Skeletal muscle satellite cell (primary cell): ENCODE data around the gene WHRN.

ENCODE experiments used
- H3K27me3 ChIP-seq: 2 replicates; pipeline ENCODE4 v1.7.0; 2013; ENCODE audit warnings: low read length; ENCODE audit not compliant: control insufficient read depth, insufficient read depth
- H3K36me3 ChIP-seq: 2 replicates; pipeline ENCODE4 v1.7.0; 2013; ENCODE audit warnings: mild to moderate bottlenecking, control low read depth, low read length; ENCODE audit not compliant: insufficient read depth
- H3K4me1 ChIP-seq: 2 replicates; pipeline ENCODE4 v1.7.0; 2013; ENCODE audit warnings: low read length; ENCODE audit not compliant: control insufficient read depth, insufficient read depth
- H3K4me2 ChIP-seq: 2 replicates; pipeline ENCODE4 v1.7.0; 2013; ENCODE audit warnings: mild to moderate bottlenecking, low read length
- H3K4me3 ChIP-seq: 2 replicates; pipeline ENCODE4 v1.7.0; 2013; ENCODE audit warnings: low read length
- H3K9ac ChIP-seq: 2 replicates; pipeline ENCODE4 v1.7.0; 2013; ENCODE audit warnings: mild to moderate bottlenecking, low read depth, low read length, moderate library complexity
- H3K9me3 ChIP-seq: replicated peaks from 2 replicates; pipeline ENCODE4 v1.7.0; 2013; ENCODE audit warnings: mild to moderate bottlenecking, control low read depth, low read length

Gene WHRN

DNA sequence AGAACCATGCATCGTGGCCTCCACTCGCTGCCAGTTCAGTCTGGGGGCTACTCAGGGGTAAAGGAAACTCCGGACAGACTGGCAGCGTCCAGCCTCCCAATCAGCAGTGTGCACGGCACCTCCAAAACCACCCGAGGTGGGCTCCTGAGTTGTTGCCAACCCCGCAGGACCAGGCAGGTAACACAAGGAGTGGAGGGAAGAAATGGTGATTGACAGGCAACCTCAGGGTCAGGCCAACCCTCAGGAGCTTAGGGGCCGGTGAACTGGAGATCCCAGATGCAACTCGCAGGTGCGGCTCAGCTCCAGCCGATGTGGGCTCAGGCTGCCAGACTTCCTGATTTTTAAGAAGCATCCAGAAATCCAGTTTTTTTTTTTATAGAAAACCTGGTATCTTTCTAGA is 80.1 kb downstream of the WHRN start:
- H3K9ac ChIP-seq: no peak overlapping the region
- no peaks in the 10 kb centered on the region for H3K36me3 ChIP-seq
- H3K4me1 ChIP-seq: no peaks in the 10 kb centered on the region
- no peaks in the 10 kb centered on the region for H3K9me3 ChIP-seq
- peaks cover 66% of the 10 kb centered on the region for H3K27me3 ChIP-seq
- no peak overlapping the region for H3K4me3 ChIP-seq
- H3K4me2 ChIP-seq: no peak overlapping the region

DNA sequence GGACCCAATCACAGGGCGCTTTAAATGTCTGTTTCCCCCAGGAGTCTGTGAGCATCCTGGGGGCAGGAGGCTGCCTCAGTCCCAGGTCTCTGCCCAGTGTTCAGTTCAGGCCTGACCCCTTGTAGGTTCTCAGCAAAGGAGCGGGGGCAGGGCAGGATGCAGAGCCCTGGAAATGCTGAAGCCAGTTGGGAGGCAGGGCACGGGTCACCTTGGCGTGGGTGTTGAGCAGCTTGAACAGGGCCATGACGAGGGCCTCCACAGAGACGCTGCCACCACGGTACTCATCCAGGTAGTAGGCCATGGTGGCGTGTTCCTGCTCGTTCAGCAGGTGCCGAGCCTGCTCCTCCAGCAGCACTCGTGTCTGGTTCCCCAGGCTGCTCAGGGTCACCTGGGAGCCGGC is 81.1 kb downstream of the WHRN start:
- Histone ChIP-seq H3K27me3 (peaks cover 64% of the 10 kb centered on the region), H3K9me3 (no peaks in the 10 kb centered on the region), H3K4me2 (no peak overlapping the region), H3K9ac (no peak overlapping the region), H3K36me3 (no peaks in the 10 kb centered on the region), H3K4me1 (no peaks in the 10 kb centered on the region), H3K4me3 (no peak overlapping the region)

DNA sequence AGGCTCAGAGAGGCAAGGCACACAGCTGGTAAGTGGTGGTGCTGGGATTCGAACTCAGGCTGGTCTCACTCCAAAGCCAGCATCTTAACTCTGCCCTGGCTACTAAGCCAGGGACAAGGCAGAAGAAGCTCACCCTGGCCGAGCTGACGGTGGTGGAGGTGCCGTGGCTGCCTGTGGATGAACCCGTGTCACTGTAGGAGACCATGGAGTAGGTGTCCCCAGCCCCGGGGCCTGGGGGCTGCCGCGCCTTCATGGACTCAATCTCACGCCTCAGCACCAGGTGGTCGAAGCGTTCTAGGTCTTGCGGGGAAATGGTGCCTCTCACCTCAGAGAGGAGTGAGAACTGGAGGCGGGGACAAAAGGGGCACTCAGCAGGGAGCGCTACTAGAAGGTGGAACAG is 82.1 kb downstream of the WHRN start:
- Histone ChIP-seq H3K9ac (no peak overlapping the region), H3K9me3 (no peaks in the 10 kb centered on the region), H3K4me1 (no peaks in the 10 kb centered on the region), H3K36me3 (no peaks in the 10 kb centered on the region), H3K27me3 (peaks cover 62% of the 10 kb centered on the region), H3K4me2 (no peak overlapping the region), H3K4me3 (no peak overlapping the region)

DNA sequence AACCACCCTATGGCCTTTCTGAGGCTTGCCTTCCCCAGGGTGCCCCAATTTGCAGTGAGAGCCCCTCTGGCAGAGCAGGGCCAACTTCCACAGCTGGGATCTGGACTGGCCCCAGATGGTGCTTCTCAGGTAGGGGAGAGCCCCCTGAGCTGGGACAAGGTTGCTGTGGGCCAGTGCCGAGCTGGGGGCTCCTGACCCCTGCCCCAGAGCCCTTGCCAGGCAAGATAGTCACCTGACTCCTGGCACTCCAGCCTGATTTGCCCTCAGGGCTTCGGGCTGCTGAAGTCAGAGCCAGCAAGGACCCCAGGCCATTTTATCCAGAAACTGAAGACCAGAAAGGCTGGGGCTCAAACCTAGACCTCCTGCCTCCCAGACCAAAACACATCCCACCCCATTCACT is 84.1 kb downstream of the WHRN start:
- H3K9ac ChIP-seq: no peak overlapping the region
- peaks cover 53% of the 10 kb centered on the region for H3K27me3 ChIP-seq
- H3K4me3 ChIP-seq: no peak overlapping the region
- no peaks in the 10 kb centered on the region for H3K36me3 ChIP-seq
- no peak overlapping the region for H3K4me2 ChIP-seq
- no peaks in the 10 kb centered on the region for H3K9me3 ChIP-seq
- H3K4me1 ChIP-seq: peaks cover 7% of the 10 kb centered on the region

DNA sequence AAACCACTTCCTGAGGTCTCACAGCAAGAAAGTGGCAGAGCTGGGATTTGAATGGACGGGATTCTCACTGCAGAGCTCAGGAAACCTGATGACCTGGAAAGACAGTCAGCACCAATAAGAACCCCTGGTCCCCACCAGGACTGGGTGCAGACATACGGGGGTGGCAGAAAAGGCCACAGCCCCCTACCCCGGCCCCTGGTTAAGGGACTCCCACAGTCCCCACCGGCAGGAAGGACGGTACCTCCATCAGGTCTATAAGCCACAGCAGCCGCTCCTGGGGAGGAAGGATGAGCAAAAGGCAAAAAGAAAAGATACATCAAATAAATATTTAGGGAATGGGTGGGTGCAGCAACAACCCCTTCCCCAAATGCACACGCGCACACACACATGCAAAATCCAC is 85.5 kb downstream of the WHRN start:
- H3K4me3 ChIP-seq: no peak overlapping the region
- peaks cover 43% of the 10 kb centered on the region for H3K27me3 ChIP-seq
- H3K9me3 ChIP-seq: no peaks in the 10 kb centered on the region
- H3K36me3 ChIP-seq: no peaks in the 10 kb centered on the region
- no peak overlapping the region for H3K4me2 ChIP-seq
- H3K4me1 ChIP-seq: peaks cover 7% of the 10 kb centered on the region
- H3K9ac ChIP-seq: no peak overlapping the region

DNA sequence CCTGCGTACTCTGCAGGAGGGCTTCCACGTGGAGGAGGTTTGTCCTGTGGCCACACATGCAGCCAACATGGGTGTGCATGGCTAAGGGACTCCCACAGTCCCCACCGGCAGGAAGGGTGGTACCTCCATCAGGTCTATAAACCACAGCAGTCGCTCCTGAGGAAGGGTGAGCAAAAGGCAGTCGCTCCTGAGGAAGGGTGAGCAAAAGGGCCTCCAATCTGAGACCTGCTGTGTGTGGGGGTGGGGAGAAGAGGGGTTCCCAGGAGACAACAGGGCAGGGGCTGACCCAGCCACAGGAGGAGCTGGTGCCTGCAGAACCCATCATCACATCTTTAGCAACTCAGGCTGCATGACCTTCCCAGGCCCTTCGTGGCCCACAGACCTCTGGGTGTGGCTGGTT is 87.2 kb downstream of the WHRN start:
- Histone ChIP-seq H3K4me2 (no peak overlapping the region), H3K27me3 (peaks cover 35% of the 10 kb centered on the region), H3K9me3 (no peaks in the 10 kb centered on the region), H3K36me3 (no peaks in the 10 kb centered on the region), H3K4me1 (peaks cover 21% of the 10 kb centered on the region), H3K9ac (no peak overlapping the region), H3K4me3 (no peak overlapping the region)

DNA sequence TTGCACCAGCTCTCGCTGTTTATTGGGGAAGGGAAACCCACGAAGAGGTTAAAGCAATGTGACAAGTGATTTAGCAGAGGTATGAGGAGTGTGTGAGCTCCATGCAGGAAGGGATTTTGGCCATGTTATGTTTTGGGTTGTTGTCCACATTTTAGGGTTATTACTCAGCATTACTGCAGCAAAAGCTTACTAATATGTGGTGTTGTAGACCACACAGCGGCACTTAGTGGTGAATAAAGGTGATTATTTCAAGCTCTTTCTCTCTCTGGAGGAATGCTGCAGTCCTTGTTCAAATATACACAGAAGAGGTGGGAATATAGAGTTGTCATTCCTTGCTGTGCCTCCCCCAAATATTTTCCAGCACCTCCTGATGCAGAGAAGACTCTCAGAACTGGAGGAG is 87.8 kb downstream of the WHRN start:
- no peaks in the 10 kb centered on the region for H3K9me3 ChIP-seq
- H3K36me3 ChIP-seq: no peaks in the 10 kb centered on the region
- no peak overlapping the region for H3K9ac ChIP-seq
- peaks cover 21% of the 10 kb centered on the region for H3K4me1 ChIP-seq
- H3K27me3 ChIP-seq: peaks cover 31% of the 10 kb centered on the region
- H3K4me3 ChIP-seq: no peak overlapping the region
- no peak overlapping the region for H3K4me2 ChIP-seq

DNA sequence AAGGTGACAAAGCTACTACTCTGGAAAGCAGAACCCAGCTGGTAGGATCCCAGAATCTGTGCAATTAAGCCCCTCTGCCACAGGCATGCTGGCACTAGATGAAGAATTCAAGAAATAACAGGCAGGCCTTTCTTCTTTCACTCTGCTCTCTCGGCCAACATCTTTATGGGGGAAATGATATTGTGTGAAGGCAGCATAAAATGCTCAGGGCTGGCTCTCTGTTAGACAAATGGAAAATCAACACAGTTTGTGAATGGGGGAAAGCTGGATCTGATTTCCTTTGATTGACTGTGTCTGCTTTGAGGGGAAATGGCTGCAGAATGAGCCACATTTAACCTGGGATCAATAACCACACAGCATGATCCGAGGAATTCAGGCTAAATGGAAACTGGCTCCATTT is 88.4 kb downstream of the WHRN start:
- H3K9me3 ChIP-seq: no peaks in the 10 kb centered on the region
- no peaks in the 10 kb centered on the region for H3K36me3 ChIP-seq
- peaks cover 26% of the 10 kb centered on the region for H3K27me3 ChIP-seq
- no peak overlapping the region for H3K9ac ChIP-seq
- H3K4me2 ChIP-seq: no peak overlapping the region
- peaks cover 21% of the 10 kb centered on the region for H3K4me1 ChIP-seq
- H3K4me3 ChIP-seq: no peak overlapping the region

DNA sequence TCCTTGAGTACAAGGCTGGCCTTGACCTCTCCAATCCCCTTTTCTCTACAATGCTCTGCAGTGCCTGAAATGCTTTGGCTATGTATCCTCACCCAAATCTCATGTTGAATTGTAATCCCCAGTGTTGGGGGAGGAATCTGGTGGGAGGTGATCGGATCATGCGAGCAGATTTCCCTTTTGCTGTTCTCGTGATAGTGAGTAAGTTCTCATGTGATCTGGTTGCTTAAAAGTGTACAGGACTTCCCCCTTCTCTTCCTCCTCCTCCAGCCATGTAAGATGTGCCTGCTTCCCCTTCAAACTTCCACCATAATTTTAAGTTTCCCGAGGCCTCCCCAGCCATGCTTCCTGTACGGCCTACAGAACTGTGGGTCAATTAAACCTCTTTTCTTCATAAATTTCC is 89.0 kb downstream of the WHRN start:
- Histone ChIP-seq H3K27me3 (peaks cover 20% of the 10 kb centered on the region), H3K4me2 (no peak overlapping the region), H3K9ac (no peak overlapping the region), H3K4me3 (no peak overlapping the region), H3K9me3 (no peaks in the 10 kb centered on the region), H3K4me1 (peaks cover 21% of the 10 kb centered on the region), H3K36me3 (no peaks in the 10 kb centered on the region)

DNA sequence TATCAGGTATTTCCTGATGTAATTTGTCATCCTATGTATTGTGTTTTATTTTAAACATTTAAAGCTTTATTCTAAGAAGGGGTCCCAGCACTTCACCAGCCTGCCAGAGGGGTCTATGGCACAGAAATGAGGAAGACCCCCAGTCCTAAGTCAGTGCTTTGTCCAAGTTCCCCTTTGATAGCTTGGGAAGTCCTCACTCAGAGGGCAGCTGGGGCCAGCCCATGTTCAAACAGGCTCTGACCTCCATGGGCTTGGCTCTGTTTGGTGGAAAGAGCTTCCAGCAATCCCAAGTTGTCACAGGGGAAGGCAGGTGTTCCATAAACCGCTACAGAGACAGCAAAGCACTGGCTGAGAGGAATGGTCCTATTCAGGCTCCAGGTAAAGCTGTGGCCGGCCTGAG is 90.9 kb downstream of the WHRN start:
- Histone ChIP-seq H3K4me3 (no peak overlapping the region), H3K27me3 (peaks cover 5% of the 10 kb centered on the region), H3K36me3 (no peaks in the 10 kb centered on the region), H3K4me1 (peaks cover 21% of the 10 kb centered on the region), H3K9me3 (no peaks in the 10 kb centered on the region), H3K4me2 (peak overlapping the region; percentile 1), H3K9ac (peak overlapping the region; percentile 37)

DNA sequence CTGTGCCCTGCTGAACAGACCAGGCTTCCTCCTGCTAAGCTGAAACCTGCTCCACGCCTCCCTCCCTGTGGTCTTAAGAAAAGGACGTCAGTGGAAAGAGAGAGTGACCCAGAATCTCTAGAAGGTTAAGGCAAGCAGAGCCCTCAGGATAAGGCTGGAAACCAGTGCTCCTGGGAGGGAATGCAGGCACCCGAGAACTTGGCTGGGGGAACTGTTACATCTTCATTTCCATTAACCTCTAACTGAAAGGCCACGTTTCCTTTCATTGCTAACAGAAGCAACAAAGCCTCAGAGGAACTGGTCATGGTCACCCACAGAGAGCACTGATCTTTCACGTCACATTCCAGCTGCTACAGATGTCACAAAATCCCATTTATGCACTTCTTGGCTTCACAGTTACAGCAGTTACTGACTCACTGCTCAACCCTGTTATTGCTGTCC is 91.4 kb downstream of the WHRN start:
- Histone ChIP-seq H3K36me3 (no peaks in the 10 kb centered on the region), H3K4me3 (no peak overlapping the region), H3K4me1 (peaks cover 21% of the 10 kb centered on the region), H3K9ac (peak overlapping the region; percentile 6), H3K9me3 (no peaks in the 10 kb centered on the region), H3K4me2 (peak overlapping the region; percentile 1), H3K27me3 (peaks cover under 1% of the 10 kb centered on the region)

DNA sequence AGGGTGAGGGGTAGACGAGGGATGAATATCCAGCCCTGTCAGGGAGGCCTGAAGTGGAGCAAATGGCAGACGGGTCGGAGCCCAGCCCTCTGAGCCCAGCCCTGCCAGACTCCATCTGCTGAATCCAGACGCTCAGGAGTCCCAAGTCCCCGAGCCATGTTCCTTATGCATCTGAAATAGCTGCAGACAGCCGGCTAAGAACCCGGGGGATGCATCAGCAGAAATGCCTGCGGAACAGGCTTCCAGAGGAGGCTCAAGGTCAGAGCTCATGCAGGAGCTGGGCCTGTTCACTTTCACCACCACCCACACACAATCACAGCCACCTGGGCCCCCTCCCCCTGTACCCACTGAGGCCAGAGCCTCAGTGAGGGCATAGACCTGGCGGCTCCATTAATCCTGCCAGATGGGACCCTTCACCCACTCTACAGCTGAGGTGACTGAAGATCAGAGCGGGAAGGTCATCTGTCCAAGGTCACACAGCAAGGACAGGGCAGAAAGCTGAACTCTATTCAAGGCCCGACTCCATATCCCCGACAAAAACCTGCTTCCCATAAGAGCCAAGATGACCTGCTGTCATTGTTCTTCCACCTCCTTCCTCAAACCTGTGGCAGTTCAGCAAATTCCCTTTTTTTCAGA is 93.1 kb downstream of the WHRN start:
- peaks cover 14% of the 10 kb centered on the region for H3K4me1 ChIP-seq
- H3K9ac ChIP-seq: no peak overlapping the region
- no peaks in the 10 kb centered on the region for H3K27me3 ChIP-seq
- no peaks in the 10 kb centered on the region for H3K9me3 ChIP-seq
- no peak overlapping the region for H3K4me3 ChIP-seq
- no peaks in the 10 kb centered on the region for H3K36me3 ChIP-seq
- H3K4me2 ChIP-seq: no peak overlapping the region
